CD4-positive, alpha-beta T cell (primary cell): ENCODE data around the gene LCNL1. TPM values are rescaled to one million over a fixed set of nuclear protein-coding genes. Genes with fewer than 3 reads are reported as not detected.

Experiments
- ATAC-seq: fragments of 200-7000 bp; cut with Tn5 transposase; one replicate; pipeline ENCODE4 v1.10.0; 2022; ENCODE audit warnings: mild to moderate bottlenecking; ENCODE audit not compliant: poor library complexity
- CTCF ChIA-PET: fragments of 350-600 bp; sonication (Branson Sonifier 250); formaldehyde crosslinking; loops from one replicate; lab custom pipeline; 2021; ENCODE audit warnings: antibody characterized with exemption, inconsistent platforms; lab: Charles Lee
- POLR2A ChIA-PET: fragments of 350-600 bp; sonication (Branson Sonifier 250); formaldehyde crosslinking; loops from one replicate; lab custom pipeline; 2021; ENCODE audit warnings: antibody characterized with exemption, inconsistent platforms; lab: Charles Lee
- DNase-seq, 14 experiments: peaks; one replicate each; pipeline ENCODE4 v3.0.0-alpha.2; 2013 to 2020; ENCODE audit warnings: mixed read lengths in 2 of 14
- H3K27ac ChIP-seq, 2 donors: one replicate each; pipeline versions ENCODE4 v1.5.1 to v1.7.0; 2013; ENCODE audit warnings: low read length in 2 of 2, low read depth in 1 of 2, mild to moderate bottlenecking in 1 of 2
- H3K27me3 ChIP-seq, 2 experiments: 1 replicate in 1 of 2; 2 replicates in 1 of 2; pipeline versions ENCODE4 v1.6.1 to v1.7.0; 2013; ENCODE audit warnings: low read length in 2 of 2, control low read depth in 1 of 2, mild to moderate bottlenecking in 1 of 2, moderate library complexity in 1 of 2; ENCODE audit not compliant: insufficient read depth in 2 of 2, control insufficient read depth in 1 of 2
- H3K36me3 ChIP-seq: one replicate; pipeline ENCODE4 v1.6.1; 2013; ENCODE audit warnings: low read length, control low read depth; ENCODE audit not compliant: insufficient read depth
- H3K4me1 ChIP-seq: one replicate; pipeline ENCODE4 v1.6.1; 2013; ENCODE audit warnings: low read length, control low read depth; ENCODE audit not compliant: insufficient read depth
- H3K4me3 ChIP-seq: one replicate; pipeline ENCODE4 v1.5.1; 2013; ENCODE audit warnings: mild to moderate bottlenecking, low read length, moderate library complexity
- H3K9me3 ChIP-seq, 2 experiments: 1 replicate in 1 of 2; 2 replicates in 1 of 2; pipeline versions ENCODE4 v1.6.1 to v1.7.0; 2013; ENCODE audit warnings: low read length in 2 of 2, mild to moderate bottlenecking in 2 of 2, control low read depth in 1 of 2, moderate library complexity in 1 of 2; ENCODE audit not compliant: control insufficient read depth in 1 of 2, insufficient read depth in 1 of 2
- H3K27ac Mint-ChIP-seq: one replicate; pipeline ENCODE4 v1.8.0; 2020; ENCODE audit warnings: mixed read lengths
- H3K27me3 Mint-ChIP-seq: one replicate; pipeline ENCODE4 v1.8.0; 2021; ENCODE audit warnings: mixed read lengths
- H3K36me3 Mint-ChIP-seq: one replicate; pipeline ENCODE4 v1.8.0; 2021; ENCODE audit warnings: low read depth, mixed read lengths
- H3K4me1 Mint-ChIP-seq: one replicate; pipeline ENCODE4 v1.8.0; 2021; ENCODE audit warnings: low read depth, mixed read lengths
- H3K4me3 Mint-ChIP-seq: one replicate; pipeline ENCODE4 v1.8.0; 2020; ENCODE audit warnings: mild to moderate bottlenecking, mixed read lengths
- H3K9me3 Mint-ChIP-seq: one replicate; pipeline ENCODE4 v1.8.0; 2020; ENCODE audit warnings: mixed read lengths
- CTCF ChIP-seq: fragments of 200-600 bp; IDR thresholded peaks from one replicate; pipeline ENCODE4 v1.8.0; 2022; ENCODE audit warnings: antibody characterized with exemption, mild to moderate bottlenecking
- intact Hi-C, 2 experiments: fragments of 100-400 bp; cut with DNase I in 1 of 2; cut with micrococcal nuclease in 1 of 2; formaldehyde crosslinking; loops; one replicate each; pipeline versions ENCODE4 v1.15.1 to v1.9.0; 2023 to 2025; cut with DNase I, micrococcal nuclease
- total RNA-seq, 174 experiments: library from RNA in 2 of 174; stranded (reverse) in 2 of 174; gene quantifications; one replicate each; pipeline ENCODE4 v1.2.3 and lab custom pipeline; 2021 to 2026

Gene LCNL1
- total RNA-seq, 2 experiments from 2014 or later: 0.93 to 1.0 TPM

GRCh38 chr9:136975644-136976043 is 7.1 kb upstream of the LCNL1 start:
- Mint-ChIP-seq H3K4me3 (peak overlapping the region; percentile 58), H3K36me3 (no peaks in the 10 kb centered on the region), H3K27ac (no peak overlapping the region), H3K4me1 (peaks cover 20% of the 10 kb centered on the region), H3K9me3 (no peaks in the 10 kb centered on the region), H3K27me3 (peaks cover 3% of the 10 kb centered on the region)
- Histone ChIP-seq H3K4me1 (peaks cover 60% of the 10 kb centered on the region), H3K36me3 (no peaks in the 10 kb centered on the region), H3K27ac (peak overlapping the region in 1 of 2 donors; percentile 4), H3K4me3 (peak overlapping the region; percentile 40), H3K9me3 (peaks cover 0 to 9% of the 10 kb centered on the region in 2 experiments), H3K27me3 (no peaks in the 10 kb centered on the region)
- CTCF ChIA-PET: interaction anchor here (1.3 to 1.4 kb wide), 3 partner anchors 31 to 60 kb away, joined by 3 to 4 read pairs (median 3); partner anchors contain the start of gene FBXW5
- DNase-seq (peak in 5 of 14 experiments; percentile 26 to 66 (median 47)), ATAC-seq (no peak)
- TF ChIP-seq CTCF: peak; percentile 8
- intact Hi-C loops: no loop called here
- POLR2A ChIA-PET: interaction anchor here (1.2 to 2.9 kb wide), 3 partner anchors 15 to 27 kb away, joined by 4 to 12 read pairs (median 11); partner anchors contain the start of gene PAXX

- H3K36me3 ChIP-seq: no peaks in the 10 kb centered on the region
- CTCF ChIA-PET: interaction anchor here (0.9 to 1.4 kb wide), 2 partner anchors 15 to 52 kb away, joined by 3 read pairs; partner anchors contain the start of gene PAXX
- ATAC-seq (no peak), DNase-seq (no peak)
- peaks cover 60% of the 10 kb centered on the region for H3K4me1 ChIP-seq
- POLR2A ChIA-PET: interaction anchor here (1.0 to 2.9 kb wide), 3 partner anchors 15 to 57 kb away, joined by 4 to 12 read pairs (median 11); partner anchors contain the start of gene PAXX
- H3K27me3 Mint-ChIP-seq: peaks cover 13% of the 10 kb centered on the region
- no peak within 1 kb of the TSS for H3K27ac Mint-ChIP-seq
- H3K36me3 Mint-ChIP-seq: no peaks in the 10 kb centered on the region
- peaks cover 20% of the 10 kb centered on the region for H3K4me1 Mint-ChIP-seq
- peak within 1 kb of the TSS; percentile 58 for H3K4me3 Mint-ChIP-seq
- no peaks in the 10 kb centered on the region for H3K27me3 ChIP-seq
- TF ChIP-seq CTCF: no peak
- H3K9me3 Mint-ChIP-seq: no peaks in the 10 kb centered on the region
- intact Hi-C loops: no loop called here
- peak within 1 kb of the TSS; percentile 29 for H3K4me3 ChIP-seq
- H3K9me3 ChIP-seq: peaks cover 0 to 9% of the 10 kb centered on the region in 2 experiments
- H3K27ac ChIP-seq: no peak within 1 kb of the TSS
Observed at GRCh38 chr9:136977223-136977622, 5.6 kb upstream of the LCNL1 start, which contains the start of gene PTGDS. PTGDS (plus strand) TSS chr9:136977504; CDS start chr9:136977579, 75 bp downstream.

GRCh38 chr9:136977649-136978072 is 5.1 kb upstream of the LCNL1 start:
- H3K27ac ChIP-seq: no peak overlapping the region
- Mint-ChIP-seq H3K9me3 (no peaks in the 10 kb centered on the region), H3K4me3 (no peak overlapping the region), H3K27ac (no peak overlapping the region), H3K27me3 (peaks cover 14% of the 10 kb centered on the region), H3K36me3 (no peaks in the 10 kb centered on the region), H3K4me1 (peaks cover 20% of the 10 kb centered on the region)
- no peaks in the 10 kb centered on the region for H3K27me3 ChIP-seq
- DNase-seq: no peak
- no peaks in the 10 kb centered on the region for H3K36me3 ChIP-seq
- no peak for ATAC-seq
- no peak for TF ChIP-seq CTCF
- intact Hi-C loops: loop anchor here (1.0 to 2.0 kb wide), 3 partner anchors 15 to 33 kb away; partner anchors contain the start of genes PAXX (in 2 of the 2) and FBXW5 (in 1 of the 2)
- H3K4me3 ChIP-seq: peak overlapping the region; percentile 29
- peaks cover 60% of the 10 kb centered on the region for H3K4me1 ChIP-seq
- POLR2A ChIA-PET: interaction anchor here (1.9 kb wide), 1 partner anchor 15 kb away, joined by 8 read pairs; the partner anchor contains the start of gene PAXX
- CTCF ChIA-PET: interaction anchor here (1.0 to 1.5 kb wide), 3 partner anchors 51 to 135 kb away, joined by 3 to 5 read pairs (median 4); partner anchors contain the start of genes ABCA2, AJM1 and NPDC1
- peaks cover 0 to 9% of the 10 kb centered on the region in 2 experiments for H3K9me3 ChIP-seq
